Right ventricle myocardium superior (tissue), 1 donor: ENCODE results near the gene PRPF4. TPM values are rescaled to one million over a fixed set of nuclear protein-coding genes. Genes with fewer than 3 reads are reported as not detected.
"Not testable (repeated sequence)": the region's sequence is repeated elsewhere in the genome, so short reads cannot be mapped to it uniquely, and the experiment has no call there.

Source experiments
- ATAC-seq: fragments of 200-7000 bp; cut with Tn5 transposase; one replicate; pipeline ENCODE4 v1.9.1; 2020; ENCODE audit warnings: mild to moderate bottlenecking; ENCODE audit not compliant: poor library complexity
- DNase-seq: peaks from one replicate; pipeline ENCODE4 v3.0.0-alpha.2; 2020
- intact Hi-C: fragments of 100-400 bp; cut with DNase I; formaldehyde crosslinking; loops from one replicate; pipeline ENCODE4 v1.11.2; 2022
- long read RNA-seq: library from polyadenylated mRNA; unstranded; transcript quantifications from one replicate; pipeline ENCODE4 v2.0.0, GENCODE V29; 2021
- total RNA-seq: library from RNA; stranded (reverse); fragmentation: NEBNext Ultra II Directional; extraction: Animal tissue kit (Norgen Biotek cat#: 25700); gene quantifications from one replicate; pipeline ENCODE4 v1.2.1, GENCODE V29; 2021
- donor health status: DM: no; HTN: yes; CAD: no; lungs with severe emphysema.

The PRPF4 gene
- 11.0 TPM for total RNA-seq
- long read RNA-seq, transcript PRPF4-202 (14 exons, 3,212 nt) = major isoform, 14 of 25 reads
- long read RNA-seq, partial matches to known transcripts = 5 of 25 reads
- long read RNA-seq, other reads (novel, unspliced or antisense) = 2 of 25 reads

DNA sequence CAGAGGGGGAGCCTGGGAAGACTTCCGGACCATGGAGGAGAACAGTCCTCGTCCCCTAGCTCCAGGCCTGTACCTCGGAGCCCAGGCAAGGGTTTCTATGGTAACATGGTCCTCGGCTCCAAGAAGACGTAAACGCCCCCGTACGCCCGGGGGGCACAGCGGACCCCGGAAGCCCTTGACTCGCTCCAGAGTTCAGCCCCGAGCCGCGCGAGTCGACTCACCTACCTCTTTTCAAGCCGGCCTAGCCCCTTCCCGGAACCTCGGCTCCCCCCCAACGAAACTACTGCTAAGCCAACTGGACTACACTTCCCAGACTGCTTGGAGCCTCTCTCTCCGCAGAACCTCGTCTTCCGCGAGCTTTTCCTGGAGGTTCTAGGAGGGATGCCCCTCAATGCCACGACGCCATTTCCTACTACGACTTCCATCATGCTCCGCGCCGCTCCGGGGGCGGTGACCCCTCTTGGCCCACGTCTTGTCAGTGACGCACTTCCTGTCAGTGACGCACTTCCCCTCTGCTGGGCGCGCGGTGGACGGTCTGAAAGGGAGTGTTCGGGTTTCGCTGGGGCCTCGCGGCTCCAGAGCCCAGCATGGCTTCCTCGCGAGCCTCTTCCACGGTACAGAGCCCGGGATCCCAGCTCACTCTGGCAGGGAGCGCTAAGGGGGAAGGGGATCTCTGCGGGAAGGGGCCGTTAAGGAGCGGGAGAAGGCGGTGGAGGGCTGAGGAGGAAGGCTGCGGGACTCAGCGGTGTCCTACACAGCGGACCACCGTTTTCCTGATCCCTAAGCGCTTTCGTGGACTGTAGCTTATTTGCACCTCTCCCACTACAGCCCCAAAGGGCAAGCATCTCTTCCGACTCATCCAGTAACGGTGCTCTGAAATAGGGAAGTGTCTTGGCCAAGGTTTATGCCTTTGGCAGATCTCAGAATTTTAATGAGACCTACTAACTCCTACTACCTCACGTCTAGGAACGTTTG, at the start of gene PRPF4, which contains the start of gene CDC26:
Gene PRPF4, plus strand, starts transcription at position 502 of the 975 bp plus-strand sequence. Its CDS starts 86 bp downstream, at position 588.
Gene CDC26, minus strand, starts transcription at position 416 of the 975 bp plus-strand sequence. CDS start 3,065 bp downstream, outside the sequence.
- ATAC-seq (peak; percentile 98), DNase-seq (peak; percentile 98)
- intact Hi-C loops = no loop called here

DNA sequence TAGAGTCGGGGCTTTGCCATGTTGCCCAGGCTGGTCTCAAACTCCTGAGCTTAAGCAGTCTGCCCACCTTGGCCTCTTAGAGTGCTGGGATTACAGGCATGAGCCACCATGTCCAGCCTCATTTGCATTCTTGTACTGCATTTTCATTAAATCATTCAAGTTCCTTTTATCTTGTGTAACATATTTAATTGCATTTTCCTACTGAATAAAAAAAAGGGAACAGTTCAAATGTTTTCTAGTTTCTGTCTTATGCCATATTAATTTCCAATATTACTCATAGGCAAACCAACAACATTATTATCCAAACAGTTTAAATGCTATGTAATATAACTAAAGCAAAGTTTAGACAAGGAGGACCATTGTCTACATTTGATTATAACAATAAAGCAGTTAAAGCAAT, 48.0 kb upstream of the PRPF4 start:
- ATAC-seq (no peak), DNase-seq (no peak)
- intact Hi-C loops = no loop called here

DNA sequence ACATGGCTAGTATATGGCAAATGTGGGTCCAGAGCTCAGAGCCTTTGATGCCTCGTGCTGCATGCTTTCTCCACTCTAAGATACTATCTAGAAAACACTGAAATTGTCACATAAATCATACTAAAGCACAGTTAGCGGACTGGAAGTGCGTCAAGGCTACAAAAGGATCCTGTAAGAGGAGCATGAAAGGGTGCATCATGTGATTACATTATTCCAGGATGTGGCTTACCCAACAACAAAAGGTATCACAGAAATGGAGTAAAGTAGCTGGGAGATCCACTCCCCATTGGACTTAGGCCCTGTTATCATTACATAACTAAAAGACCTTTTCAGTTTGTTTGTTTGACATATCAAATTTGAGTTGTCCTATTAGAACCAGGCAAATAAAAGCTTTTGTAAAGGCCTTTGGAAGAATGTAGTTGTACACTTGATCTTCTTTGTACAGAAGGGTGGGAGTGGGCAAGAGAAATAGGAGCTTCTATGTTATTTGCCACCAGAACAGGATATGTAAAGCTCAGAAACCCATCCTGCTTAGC, 47.3 kb upstream of the PRPF4 start:
- no peak for ATAC-seq
- intact Hi-C loops = no loop called here
- DNase-seq = no peak

DNA sequence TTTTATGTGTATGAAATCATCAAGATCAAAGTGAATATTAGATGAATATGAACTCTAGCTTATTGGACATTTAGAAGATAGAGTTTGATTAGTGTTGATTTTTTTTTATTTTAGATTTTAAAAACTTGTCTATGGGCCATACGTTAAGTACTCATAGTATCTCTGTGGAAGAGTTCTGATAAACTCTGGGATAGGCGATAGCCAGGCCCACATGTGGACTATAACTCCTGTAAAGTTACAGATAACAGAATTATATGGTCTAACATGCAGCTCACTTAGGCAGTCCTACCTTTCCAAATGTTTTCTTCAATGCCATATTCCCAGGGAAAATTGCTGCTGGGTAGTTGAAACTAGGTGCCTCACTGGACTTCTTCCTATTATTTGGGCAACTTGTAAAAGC, 43.8 kb upstream of the PRPF4 start:
- intact Hi-C loops = no loop called here
- DNase-seq (no peak), ATAC-seq (no peak)

DNA sequence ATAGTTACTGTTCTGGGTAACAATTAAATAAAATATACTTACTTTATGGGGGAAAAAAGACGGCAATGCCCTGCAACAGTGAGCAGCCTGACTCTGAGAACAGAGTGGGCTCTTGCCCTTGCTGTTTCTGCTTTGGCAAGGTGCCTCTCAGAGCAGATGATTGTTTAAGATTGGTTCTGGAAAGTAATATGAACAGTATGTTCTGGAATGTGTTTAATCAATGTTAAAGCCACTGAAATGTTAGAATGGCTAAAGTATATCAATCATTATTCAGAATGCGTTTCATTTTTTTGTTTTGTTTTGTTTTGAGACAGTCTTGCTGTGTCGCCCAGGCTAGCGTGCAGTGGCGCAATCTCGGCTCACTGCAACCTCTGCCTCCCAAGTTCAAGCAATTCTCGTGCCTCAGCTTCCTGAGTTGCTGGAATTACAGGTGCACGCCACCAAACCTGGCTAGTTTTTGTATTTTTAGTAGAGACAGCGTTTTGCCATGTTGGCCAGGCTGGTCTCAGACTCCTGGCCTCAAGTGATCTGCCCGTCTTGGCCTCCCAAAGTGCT, 39.7 kb upstream of the PRPF4 start:
- intact Hi-C loops, ATAC-seq: not testable (repeated sequence)

DNA sequence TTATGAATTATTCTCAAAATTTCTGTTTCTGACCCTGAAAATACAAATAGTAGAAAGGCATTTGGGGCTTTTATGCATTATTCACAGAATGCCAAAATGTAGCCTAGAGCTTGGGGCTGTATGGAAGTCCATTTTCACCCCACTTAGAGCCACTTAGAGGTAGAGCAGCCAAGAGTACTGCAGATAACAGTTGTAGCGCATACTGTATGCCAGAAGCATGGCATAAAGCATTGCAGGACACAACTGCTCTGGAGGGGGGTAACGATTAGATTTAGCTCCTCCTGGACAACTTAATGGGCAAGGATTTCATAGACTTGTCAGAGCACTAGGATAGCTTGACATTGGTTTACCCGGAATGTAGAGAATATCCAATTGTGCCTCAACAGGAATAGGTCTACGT, 38.4 kb upstream of the PRPF4 start:
- intact Hi-C loops = no loop called here
- ATAC-seq (peak; percentile 84), DNase-seq (no peak)

More for the DNA sequence above, 39.7 kb upstream of the PRPF4 start:
- peak; percentile 41 for DNase-seq

DNA sequence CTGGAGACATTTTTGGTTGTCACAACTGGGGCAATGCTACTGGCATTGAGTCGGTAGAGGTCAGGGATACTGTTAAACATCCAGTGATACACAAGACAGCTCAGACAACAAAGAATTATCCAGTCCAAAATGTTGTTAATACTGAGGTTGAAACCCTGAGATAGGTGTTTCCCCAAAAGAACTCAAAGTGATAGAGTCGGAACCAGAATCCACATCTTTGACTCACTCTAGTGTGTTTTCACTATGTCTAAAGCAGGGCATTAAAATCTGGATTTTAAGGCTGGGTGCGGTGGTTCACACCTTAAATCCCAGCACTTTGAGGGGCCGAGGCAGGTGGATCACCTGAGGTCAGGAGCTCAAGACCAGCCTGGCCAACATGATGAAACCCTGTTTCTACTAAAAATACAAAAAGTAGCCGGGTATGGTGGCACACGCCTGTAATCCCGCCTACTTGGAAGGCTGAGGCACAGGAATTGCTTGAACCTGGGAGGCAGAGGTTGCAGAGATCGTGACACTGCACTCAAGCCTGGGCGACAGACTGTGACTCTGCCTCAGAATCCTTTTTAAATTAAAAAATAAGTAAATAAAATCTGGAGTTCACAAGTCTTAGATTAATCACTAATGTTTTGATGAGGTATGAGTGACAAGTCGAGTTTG, 37.1 kb upstream of the PRPF4 start:
- DNase-seq = no peak
- ATAC-seq = no peak
- intact Hi-C loops = no loop called here

DNA sequence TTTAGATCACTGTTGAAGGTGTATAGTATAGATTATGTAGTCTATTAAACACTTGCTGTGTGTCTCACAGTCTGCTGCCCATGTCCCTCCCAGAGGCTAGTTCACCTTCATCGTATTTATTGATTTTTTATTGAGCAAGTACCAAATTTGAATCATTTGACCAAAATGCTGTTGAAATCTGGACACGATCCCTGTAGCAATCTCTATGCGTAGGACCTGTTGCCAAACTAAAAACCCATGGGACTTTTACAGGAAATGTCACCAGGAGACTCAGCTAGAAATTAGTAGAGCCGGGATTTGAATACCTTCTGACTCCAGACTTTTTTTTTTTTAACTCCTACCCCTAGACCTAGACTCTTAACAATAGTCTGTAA, 36.6 kb upstream of the PRPF4 start:
- intact Hi-C loops = no loop called here
- no peak for DNase-seq
- ATAC-seq = no peak

DNA sequence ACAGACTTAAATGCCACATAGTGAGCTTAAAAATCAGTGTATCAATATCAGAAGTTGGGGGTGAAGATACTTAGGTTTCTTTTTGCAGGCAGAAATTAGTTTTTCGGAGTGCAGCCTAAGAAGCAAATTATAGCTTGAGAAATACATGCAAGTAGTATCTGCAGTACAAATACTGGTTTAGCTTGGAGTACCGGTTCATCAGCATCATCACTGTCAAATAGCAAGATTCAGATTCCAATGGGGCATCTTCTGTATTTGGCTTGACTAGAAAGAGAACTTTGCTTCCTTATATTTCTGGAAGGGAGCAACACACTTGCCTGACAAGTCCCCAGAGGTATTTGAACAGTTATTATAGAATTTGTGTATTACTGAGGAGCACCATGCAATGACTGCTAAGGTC, 34.3 kb upstream of the PRPF4 start:
- ATAC-seq = no peak
- DNase-seq = no peak
- intact Hi-C loops = no loop called here

DNA sequence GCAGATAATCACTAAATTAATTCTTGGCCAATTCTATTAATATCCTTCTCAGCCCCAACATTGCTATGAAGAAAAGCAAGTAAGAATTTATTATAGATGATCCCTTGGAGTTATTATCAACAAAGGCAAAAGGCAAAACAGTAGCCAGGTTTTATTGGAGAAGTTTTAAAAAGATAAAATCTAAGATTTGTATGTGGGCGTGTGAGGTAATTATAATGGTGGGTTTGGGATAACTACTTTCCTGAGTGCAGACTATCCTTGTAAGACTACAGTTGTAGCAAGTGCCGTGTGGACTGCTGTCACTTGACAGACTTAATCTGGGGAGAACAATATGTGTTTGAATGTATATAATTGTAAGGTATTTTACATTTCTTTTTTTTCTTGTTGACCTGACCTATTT, 30.9 kb upstream of the PRPF4 start:
- intact Hi-C loops = no loop called here
- DNase-seq (no peak), ATAC-seq (no peak)

DNA sequence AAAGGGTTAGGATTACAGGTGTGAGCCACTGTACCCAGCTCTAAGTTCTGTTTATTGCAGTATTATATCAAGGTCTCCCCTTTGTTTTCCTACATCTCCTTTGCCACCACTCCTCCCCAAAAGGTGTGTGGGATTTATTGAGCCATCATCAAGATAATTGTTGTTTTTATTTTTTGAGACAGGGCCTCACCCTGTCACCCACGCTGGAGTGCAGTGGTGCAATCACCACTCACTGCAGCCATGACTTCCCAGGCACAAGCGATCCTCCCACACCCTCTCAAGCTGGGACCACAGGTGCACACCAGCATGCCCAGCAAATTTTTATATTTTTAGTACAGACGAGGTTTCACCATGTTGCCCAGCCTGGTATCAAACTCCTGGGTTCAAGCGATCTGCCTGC, 29.6 kb upstream of the PRPF4 start:
- intact Hi-C loops = no loop called here
- no peak for ATAC-seq
- DNase-seq = no peak

DNA sequence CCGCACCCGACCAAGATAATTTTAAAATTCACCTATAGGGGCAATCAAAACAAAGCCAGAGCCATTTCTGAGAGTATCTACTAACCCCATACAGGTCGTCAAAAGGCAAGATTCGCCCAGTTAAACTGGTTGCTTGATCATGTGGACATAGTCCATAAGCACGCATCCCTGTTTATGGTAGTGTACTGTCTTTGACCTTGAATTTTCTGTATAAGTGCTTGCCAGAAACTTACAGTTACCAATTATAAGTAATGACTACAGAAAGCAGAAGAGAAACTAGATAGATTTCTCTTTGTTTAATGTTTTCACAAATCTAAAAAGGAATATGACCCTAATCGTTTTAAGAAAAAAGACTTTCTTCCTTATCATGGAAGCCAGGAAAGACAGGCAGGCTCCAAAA, 28.5 kb upstream of the PRPF4 start:
- no peak for ATAC-seq
- no peak for DNase-seq
- intact Hi-C loops = no loop called here

DNA sequence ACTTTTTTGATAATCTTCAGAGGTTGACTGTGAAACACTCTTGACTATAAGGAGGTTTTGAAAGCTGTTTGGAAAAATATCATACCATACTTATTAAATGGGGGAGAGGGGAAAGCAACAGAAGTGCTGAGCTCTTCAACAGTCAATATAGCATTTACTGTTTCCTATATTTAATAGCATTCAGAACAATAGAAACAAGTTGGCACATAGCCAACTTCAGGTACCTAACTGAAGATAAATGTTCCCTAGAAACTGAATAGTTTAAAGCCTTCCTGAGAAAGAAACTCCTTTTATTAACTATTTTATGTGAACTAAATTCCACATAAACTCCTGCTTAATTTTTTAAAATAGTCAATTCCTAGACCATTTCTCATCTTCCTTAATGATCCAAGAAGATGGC, 27.8 kb upstream of the PRPF4 start:
- ATAC-seq = no peak
- no peak for DNase-seq
- intact Hi-C loops = no loop called here

DNA sequence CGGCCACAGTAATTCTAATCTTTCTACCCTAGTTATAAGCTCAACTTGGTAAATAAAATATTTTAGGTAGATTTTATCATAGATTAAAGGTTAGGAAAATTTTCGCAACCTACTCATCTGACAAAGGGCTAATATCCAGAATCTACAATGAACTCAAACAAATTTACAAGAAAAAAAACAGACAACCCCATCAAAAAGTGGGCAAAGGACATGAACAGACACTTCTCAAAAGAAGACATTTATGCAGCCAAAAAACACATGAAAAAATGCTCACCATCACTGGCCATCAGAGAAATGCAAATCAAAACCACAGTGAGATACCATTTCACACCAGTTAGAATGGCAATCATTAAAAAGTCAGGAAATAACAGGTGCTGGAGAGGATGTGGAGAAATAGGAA, 25.8 kb upstream of the PRPF4 start:
- DNase-seq, intact Hi-C loops: not testable (repeated sequence)

DNA sequence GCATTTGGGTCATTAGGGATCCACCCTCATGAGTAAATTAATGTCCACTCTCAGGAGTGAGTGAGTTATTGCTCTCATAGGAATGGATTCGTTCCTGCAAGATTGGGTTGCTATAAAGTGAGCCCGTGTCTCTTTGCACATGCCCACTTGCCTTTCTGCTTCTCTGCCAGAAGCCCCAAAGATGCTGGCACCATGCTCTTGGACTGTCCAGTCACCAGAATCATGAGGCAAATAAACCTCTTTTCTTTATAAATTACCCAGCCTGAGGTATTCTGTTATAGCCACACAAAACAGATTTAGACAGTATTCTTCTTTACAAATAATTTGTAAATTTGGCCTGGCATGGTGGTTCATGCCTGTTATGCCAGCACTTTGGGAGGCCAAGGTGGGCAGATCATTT, 24.7 kb upstream of the PRPF4 start:
- ATAC-seq = no peak
- intact Hi-C loops = no loop called here
- DNase-seq = no peak

More for the DNA sequence above, 25.8 kb upstream of the PRPF4 start:
- ATAC-seq = not testable (repeated sequence)

DNA sequence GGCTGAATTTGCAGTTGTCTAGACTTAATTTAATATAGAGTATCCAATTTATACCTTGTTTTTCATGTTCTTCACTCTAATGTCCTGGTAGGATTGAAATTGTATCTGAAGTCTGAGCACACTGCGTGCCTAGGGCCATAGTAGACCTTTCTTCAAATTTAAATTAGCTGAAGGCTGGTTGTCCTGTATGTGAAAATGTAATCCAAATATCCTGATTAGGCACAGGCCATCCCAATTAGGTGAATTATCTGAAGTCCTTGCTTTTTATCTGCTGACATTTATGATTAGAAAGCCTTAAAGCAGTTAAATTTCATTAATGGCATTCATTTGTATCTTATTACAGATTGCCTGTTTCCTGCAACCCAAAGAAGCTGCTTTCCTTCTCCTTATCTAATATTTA, 20.5 kb upstream of the PRPF4 start:
- no peak for ATAC-seq
- DNase-seq = no peak
- intact Hi-C loops = no loop called here

DNA sequence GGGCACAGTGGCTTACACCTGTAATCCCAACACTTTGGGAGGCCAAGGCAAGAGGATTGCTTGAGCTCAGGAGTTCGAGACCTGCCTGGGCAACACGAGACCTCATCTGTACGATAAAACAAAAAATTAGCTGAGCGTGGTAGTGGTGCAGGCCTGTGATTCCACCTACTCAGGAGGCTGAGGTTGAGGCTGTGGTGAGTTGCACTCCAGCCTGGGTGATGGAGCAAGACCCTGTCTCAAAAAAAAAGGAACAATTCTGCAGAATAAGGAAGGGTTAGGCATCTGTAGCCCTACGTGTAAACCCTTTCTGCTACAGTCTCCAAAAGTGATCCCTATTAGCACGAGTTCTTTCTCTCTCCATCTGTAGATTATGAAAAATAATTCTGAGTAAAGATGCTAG, 20.0 kb upstream of the PRPF4 start:
- ATAC-seq = no peak
- no peak for DNase-seq
- intact Hi-C loops = no loop called here

DNA sequence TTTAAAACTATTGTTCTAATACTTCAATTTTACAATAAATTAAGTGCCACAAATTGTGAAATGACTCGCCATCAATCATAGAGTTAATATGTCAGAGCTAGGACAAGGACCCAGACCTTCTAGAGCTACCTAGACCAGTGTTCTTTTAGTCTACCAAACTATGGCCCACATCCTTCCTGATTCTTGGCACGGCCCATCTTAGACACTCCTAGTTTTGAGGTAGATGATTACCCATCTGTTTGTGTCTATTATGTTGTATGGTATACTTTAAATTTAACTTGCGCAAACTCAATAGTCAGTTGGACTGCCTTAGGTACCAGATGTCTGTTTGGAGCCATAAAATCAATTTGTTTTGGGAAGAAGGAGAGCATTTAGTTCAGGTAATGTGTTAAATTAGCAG, 17.6 kb upstream of the PRPF4 start:
- intact Hi-C loops = no loop called here
- no peak for DNase-seq

DNA sequence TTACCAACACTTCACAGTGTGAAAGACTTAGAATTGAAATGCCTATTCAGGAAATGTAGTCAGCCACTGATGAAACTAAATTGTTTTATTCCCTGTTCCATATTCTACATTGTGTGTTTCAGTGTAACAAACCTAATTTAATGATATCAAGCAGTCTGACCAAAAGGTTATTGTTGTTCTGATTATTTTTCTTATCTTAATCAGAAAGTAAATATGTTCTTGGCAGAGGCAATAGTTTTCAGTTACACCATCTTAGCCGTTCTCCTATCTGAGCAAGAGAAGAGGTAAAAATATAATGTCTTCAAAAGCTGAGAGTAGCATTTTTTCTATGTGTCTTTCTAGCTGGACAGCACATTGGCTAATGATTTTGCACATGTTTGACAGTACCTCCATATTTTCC, 17.2 kb upstream of the PRPF4 start:
- DNase-seq = no peak
- intact Hi-C loops = no loop called here

More for the DNA sequence above, 17.6 kb upstream of the PRPF4 start:
- no peak for ATAC-seq

More for the DNA sequence above, 17.2 kb upstream of the PRPF4 start:
- ATAC-seq = no peak
